Superior temporal gyrus (tissue), 1 donor: ENCODE data around the gene PODNL1.

ENCODE experiments used
- DNase-seq: peaks from one replicate; pipeline ENCODE4 v3.0.0-alpha.2; 2016; ENCODE audit errors: extremely low spot score

Gene PODNL1

GRCh38 chr19:13896227-13896626 is 42.0 kb downstream of the PODNL1 start:
- DNase-seq: no peak

- DNase-seq: no peak
Observed at GRCh38 chr19:13894552-13894951, 43.7 kb downstream of the PODNL1 start.

GRCh38 chr19:13892870-13893269 is 45.3 kb downstream of the PODNL1 start:
- no peak for DNase-seq

- DNase-seq: no peak
Observed at GRCh38 chr19:13890136-13890535, 48.1 kb downstream of the PODNL1 start.

GRCh38 chr19:13888281-13888680 is 49.9 kb downstream of the PODNL1 start:
- DNase-seq: no peak

GRCh38 chr19:13887517-13887916 is 50.7 kb downstream of the PODNL1 start:
- DNase-seq: no peak

- DNase-seq: no peak
Observed at GRCh38 chr19:13887018-13887436, 51.2 kb downstream of the PODNL1 start.

GRCh38 chr19:13885826-13886365 is 52.3 kb downstream of the PODNL1 start:
- no peak for DNase-seq

GRCh38 chr19:13884726-13885591 is 53.3 kb downstream of the PODNL1 start:
- no peak for DNase-seq

GRCh38 chr19:13883516-13884064 is 54.6 kb downstream of the PODNL1 start:
- DNase-seq: no peak

GRCh38 chr19:13882836-13883235 is 55.4 kb downstream of the PODNL1 start:
- no peak for DNase-seq

- no peak for DNase-seq
Observed at GRCh38 chr19:13882419-13882795, 55.8 kb downstream of the PODNL1 start.

- DNase-seq: no peak
Observed at GRCh38 chr19:13881692-13882418, 56.4 kb downstream of the PODNL1 start.

- no peak for DNase-seq
Observed at GRCh38 chr19:13881251-13881691, 56.9 kb downstream of the PODNL1 start.
